Lower leg skin (tissue), 4 donors: Measurements from ENCODE around the gene VSTM1. TPM values are rescaled to one million over a fixed set of nuclear protein-coding genes. Genes with fewer than 3 reads are reported as not detected.

ENCODE experiments used
- DNase-seq, 2 donors: peaks; one replicate each; pipeline ENCODE4 v3.0.0-alpha.2; 2019; ENCODE audit warnings: low spot score in 2 of 2
- H3K4me3 ChIP-seq: fragments of 200-600 bp; sonication (generic); 2 replicates; pipeline ENCODE4 v1.5.1; 2017; ENCODE audit warnings: mild to moderate bottlenecking, low read depth; ENCODE audit not compliant: poor library complexity, severe bottlenecking
- POLR2A ChIP-seq, 2 donors: fragments of 450-650 bp; IDR thresholded peaks; one replicate each; pipeline ENCODE4 v1.6.1; 2016 to 2017; ENCODE audit warnings: antibody characterized with exemption in 2 of 2, mild to moderate bottlenecking in 1 of 2, moderate library complexity in 1 of 2
- WGBS, 2 donors: methylation state at CpG; one replicate each; pipeline ENCODE4 v1.1.5; 2018; 5-methylcytosine and 5-hydroxymethylcytosine counted together
- intact Hi-C: fragments of 100-400 bp; cut with DNase I; formaldehyde crosslinking; loops from one replicate; pipeline ENCODE4 v1.15.0; 2023; ENCODE audit warnings: low total_unique reads
- total RNA-seq, 4 donors: library from RNA; depleted of rRNA; stranded (reverse); fragments of >200 nt; gene quantifications; one replicate each; pipeline ENCODE4 v1.1.0, GENCODE V29; 2016
- TF ChIP-seq, protein P1 (sequence below), 3 donors: fragments of 450-650 bp; IDR thresholded peaks; one replicate each; pipeline ENCODE4 v1.5.1; 2016; ENCODE audit warnings: antibody characterized with exemption in 3 of 3, mild to moderate bottlenecking in 3 of 3, moderate library complexity in 2 of 3

VSTM1 gene, protein sequence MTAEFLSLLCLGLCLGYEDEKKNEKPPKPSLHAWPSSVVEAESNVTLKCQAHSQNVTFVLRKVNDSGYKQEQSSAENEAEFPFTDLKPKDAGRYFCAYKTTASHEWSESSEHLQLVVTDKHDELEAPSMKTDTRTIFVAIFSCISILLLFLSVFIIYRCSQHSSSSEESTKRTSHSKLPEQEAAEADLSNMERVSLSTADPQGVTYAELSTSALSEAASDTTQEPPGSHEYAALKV
- total RNA-seq, result not detected

DNA sequence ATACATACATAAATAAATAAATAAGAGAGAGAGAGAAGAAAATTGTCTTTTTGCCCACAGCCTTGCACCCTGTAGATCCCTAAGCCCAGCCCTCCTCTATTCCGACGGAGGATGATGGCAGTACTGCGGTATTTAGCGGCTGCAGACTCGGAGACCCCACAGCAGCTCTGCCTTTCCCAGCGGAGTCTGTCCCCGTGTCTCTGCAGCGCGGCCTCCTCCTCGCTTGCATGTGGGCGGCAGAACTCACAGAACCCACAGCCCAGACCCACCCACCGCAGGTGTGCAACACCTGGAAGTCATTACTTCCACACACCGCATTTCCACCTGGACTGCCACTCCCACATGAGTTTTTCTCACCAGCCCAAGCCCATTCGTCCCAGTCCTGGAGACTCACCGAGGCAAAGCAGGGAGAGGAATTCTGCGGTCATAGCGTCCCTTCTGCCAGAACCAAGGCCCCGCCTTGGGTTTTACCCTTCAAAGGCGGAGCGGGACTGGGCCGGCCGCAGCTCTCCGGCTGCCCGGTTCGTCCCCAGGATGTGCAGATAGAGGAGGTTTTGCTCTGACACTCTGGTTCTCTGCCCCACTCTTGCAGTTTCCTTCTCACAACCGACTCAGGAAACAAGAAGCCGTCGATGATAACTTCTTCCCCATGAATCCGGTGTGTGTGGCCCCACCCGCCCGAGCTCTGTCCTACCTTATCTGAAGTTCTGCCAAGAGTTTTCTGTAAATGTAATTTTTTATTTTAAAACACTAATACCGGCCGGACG lies at the start of gene VSTM1:
Gene VSTM1, minus strand, starts transcription at position 548 of the 767 bp plus-strand sequence. Its CDS starts 120 bp downstream, at position 428.
- TF ChIP-seq, protein P1, sequence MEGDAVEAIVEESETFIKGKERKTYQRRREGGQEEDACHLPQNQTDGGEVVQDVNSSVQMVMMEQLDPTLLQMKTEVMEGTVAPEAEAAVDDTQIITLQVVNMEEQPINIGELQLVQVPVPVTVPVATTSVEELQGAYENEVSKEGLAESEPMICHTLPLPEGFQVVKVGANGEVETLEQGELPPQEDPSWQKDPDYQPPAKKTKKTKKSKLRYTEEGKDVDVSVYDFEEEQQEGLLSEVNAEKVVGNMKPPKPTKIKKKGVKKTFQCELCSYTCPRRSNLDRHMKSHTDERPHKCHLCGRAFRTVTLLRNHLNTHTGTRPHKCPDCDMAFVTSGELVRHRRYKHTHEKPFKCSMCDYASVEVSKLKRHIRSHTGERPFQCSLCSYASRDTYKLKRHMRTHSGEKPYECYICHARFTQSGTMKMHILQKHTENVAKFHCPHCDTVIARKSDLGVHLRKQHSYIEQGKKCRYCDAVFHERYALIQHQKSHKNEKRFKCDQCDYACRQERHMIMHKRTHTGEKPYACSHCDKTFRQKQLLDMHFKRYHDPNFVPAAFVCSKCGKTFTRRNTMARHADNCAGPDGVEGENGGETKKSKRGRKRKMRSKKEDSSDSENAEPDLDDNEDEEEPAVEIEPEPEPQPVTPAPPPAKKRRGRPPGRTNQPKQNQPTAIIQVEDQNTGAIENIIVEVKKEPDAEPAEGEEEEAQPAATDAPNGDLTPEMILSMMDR (IDR thresholded peaks at IDR 0.05), result no peak
- TF ChIP-seq POLR2A (IDR thresholded peaks at IDR 0.05), result no peak
- no peak within 1 kb of the TSS for H3K4me3 ChIP-seq
- intact Hi-C loops, result no loop called here
- WGBS, 2 donors, result 76 to 78% methylated on average over 34 of the region's 34 CpGs
- no peak for DNase-seq

DNA sequence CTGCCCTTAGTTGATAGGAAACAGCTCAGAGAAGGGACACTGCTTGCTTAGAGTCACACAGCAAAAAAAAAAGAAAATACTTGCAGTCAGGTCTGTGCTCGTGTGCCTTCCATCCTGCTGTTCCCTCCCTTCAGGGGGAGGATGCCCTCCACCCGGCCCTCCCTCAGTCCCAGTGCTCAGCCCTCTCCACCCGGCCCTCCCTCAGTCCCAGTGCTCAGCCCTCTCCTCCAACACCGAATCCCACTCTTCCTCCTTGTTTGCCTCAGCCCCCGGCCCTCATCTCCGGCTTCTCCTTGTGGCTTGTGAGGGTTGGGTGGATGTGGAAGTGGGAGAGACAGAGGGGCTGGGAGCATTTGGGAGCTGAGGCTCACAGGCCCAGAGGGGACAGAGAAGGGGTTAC lies 46.0 kb upstream of the VSTM1 start:
- WGBS, 2 donors, result 73 to 81% methylated on average over 6 of the region's 6 CpGs
- intact Hi-C loops, result no loop called here
- no peak for DNase-seq
- TF ChIP-seq, protein P1 (IDR thresholded peaks at IDR 0.05), result no peak
- TF ChIP-seq POLR2A (IDR thresholded peaks at IDR 0.05), result no peak
- H3K4me3 ChIP-seq, result no peak overlapping the region

DNA sequence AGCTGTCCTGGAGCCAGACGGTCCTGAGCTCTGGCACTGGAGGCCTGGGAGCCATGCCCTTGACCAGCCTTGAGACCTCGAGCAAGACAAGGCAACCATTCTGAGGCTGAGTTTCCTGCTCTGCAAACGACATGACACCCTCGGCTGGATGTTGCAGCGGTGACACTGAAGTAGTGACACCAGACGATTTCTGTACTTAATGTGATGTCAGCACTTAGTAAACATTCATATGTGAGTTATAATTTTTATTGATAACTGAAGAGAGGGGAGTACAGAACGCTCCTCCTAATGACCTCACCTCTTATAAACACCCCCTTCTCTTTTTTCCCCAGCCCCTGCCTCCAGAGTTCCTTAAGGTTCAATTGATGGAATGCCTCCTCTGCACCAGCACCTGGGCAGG lies 44.8 kb upstream of the VSTM1 start:
- H3K4me3 ChIP-seq, result no peak overlapping the region
- intact Hi-C loops, result no loop called here
- DNase-seq, result no peak
- TF ChIP-seq POLR2A (IDR thresholded peaks at IDR 0.05), result no peak
- TF ChIP-seq, protein P1 (IDR thresholded peaks at IDR 0.05), result no peak
- 83 to 85% methylated on average over 6 to 7 of the region's 7 CpGs for WGBS, 2 donors

DNA sequence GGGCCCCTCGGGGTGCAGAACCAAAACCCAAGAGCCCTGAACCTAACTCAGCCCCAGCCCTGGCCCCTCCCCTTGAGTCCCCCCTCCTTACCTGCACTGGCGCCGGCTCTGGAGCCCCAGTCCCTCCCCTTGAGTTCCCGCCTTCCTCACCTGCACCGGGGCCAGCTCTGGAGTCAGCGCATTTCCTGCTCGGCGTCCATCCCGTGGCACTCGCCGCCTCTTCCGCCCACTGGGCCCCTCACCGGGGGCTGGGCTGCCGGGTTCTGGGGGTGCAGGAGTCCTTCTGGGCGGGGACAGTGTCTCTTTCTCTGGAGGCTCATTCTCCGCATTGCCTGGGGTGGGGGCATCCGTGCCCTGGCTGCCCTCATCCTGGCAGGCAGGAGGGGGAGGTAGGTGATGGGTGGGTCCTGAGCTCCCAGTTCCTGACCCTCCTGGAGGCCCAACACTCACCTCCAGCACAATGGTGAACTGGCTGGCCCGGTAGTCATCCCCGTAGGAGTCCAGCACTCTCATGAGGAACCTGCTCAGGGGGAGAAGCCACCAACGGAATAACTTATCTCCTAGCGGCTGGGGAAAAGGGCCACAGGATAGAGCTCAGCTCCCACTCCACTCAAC lies 44.3 kb upstream of the VSTM1 start:
- no peak for DNase-seq
- TF ChIP-seq, protein P1 (IDR thresholded peaks at IDR 0.05), result no peak
- TF ChIP-seq POLR2A (IDR thresholded peaks at IDR 0.05), result no peak
- no peak overlapping the region for H3K4me3 ChIP-seq
- intact Hi-C loops, result no loop called here
- WGBS, 2 donors, result 76 to 82% methylated on average over 21 of the region's 21 CpGs

DNA sequence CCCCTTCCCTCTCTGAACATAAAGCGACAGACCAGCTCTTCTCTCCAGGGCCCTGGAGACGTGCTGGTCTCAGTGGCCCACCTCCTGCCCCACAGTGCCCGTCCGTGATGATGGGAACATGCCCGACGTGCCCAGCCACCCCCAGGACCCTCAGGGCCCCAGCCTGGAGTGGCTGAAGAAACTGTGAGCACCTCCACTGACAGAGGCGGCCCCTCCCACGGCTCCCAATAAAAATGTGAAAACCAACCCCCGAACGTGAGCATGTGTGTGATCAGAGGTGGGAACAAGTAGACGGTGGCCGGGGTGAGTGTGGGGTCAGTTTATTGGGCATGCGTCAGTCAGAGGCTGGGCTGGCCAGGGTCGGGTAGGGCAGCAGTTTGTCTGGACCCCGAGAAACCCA lies 43.0 kb upstream of the VSTM1 start:
- no peak for TF ChIP-seq POLR2A (IDR thresholded peaks at IDR 0.05)
- TF ChIP-seq, protein P1 (IDR thresholded peaks at IDR 0.05), result no peak
- intact Hi-C loops, result no loop called here
- no peak for DNase-seq
- WGBS, 2 donors, result 81% methylated on average over 15 of the region's 15 CpGs
- no peak overlapping the region for H3K4me3 ChIP-seq
